ENCODE data around the gene RTTN. TPM values are rescaled to one million over a fixed set of nuclear protein-coding genes. Genes with fewer than 3 reads are reported as not detected.

The RTTN gene
- polyA plus RNA-seq, 1 of the 3 experiments (the other 2 are of a cell fraction) = 4.7 TPM

DNA sequence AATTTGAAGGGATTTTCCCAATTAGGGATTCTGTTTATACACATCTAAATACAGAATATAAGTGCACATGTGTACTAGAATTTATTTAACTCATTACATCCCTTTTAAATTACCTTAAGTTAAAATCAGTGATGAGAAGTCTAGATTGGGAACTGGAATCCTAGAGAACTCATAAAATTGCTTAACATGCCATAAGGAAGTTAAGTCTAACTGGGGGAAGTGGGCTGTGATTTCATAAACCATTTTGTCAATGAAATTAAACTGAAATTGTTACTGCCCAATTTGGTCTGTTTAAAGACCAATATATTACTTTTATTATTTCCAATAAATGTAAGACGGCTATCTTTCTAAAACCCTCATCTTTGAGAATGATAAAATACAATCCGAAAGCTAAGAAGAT is 185.5 kb downstream of the RTTN start:
- 92% methylated on average over 2 of the region's 2 CpGs for WGBS (ENCODE audit: low lambda C conversion rate)
- H3K9me3 ChIP-seq = no peaks in the 10 kb centered on the region
- no peaks in the 10 kb centered on the region for H4K20me1 ChIP-seq (ENCODE audit: insufficient read depth)
- no peaks in the 10 kb centered on the region for H3K9me2 ChIP-seq
- H3K79me2 ChIP-seq (ENCODE audit: insufficient read depth) = no peaks in the 10 kb centered on the region
- H3K36me3 ChIP-seq (replicated peaks in 1 of 2; ENCODE audit: control insufficient read depth in 1 of 2, insufficient read depth in 2 of 2, low read length in 1 of 2) = peaks cover 17 to 26% of the 10 kb centered on the region in 2 experiments
- no peaks in the 10 kb centered on the region for H3F3A ChIP-seq (replicated peaks; ENCODE audit: insufficient read depth)
- H3K4me1 ChIP-seq (ENCODE audit: control insufficient read depth in 1 of 2, insufficient read depth in 2 of 2, low read depth in 1 of 2, low read length in 1 of 2) = no peaks in the 10 kb centered on the region
- no peak overlapping the region for H3K4me2 ChIP-seq
- no peaks in the 10 kb centered on the region for H3K27me3 ChIP-seq (ENCODE audit: insufficient read depth)
- POLR2A ChIA-PET = no interaction called here
- no peak overlapping the region for H3K9ac ChIP-seq
- TF ChIP-seq ELF1 (IDR thresholded peaks at IDR 0.05) (no peak), EZH2phosphoT487 (IDR thresholded peaks at IDR 0.05; ENCODE audit: borderline replicate concordance, low read depth) (no peak), YY1 (IDR thresholded peaks at IDR 0.05; ENCODE audit: low read depth) (no peak), FOSL2 (IDR thresholded peaks at IDR 0.05; ENCODE audit: borderline replicate concordance, low read depth) (no peak), NRF1 (IDR thresholded peaks at IDR 0.05; ENCODE audit: low read depth, low read length) (no peak), TAF1 (IDR thresholded peaks at IDR 0.05; ENCODE audit: borderline replicate concordance, low read depth, low read length) (no peak), SIN3A (IDR thresholded peaks at IDR 0.05; ENCODE audit: borderline replicate concordance, low read depth, low read length) (no peak), EP300 (IDR thresholded peaks at IDR 0.05; ENCODE audit: borderline replicate concordance in 1 of 2, low read depth in 1 of 2, low read length in 1 of 2) (no peak), CHD2 (IDR thresholded peaks at IDR 0.05; ENCODE audit: low read length, partially characterized antibody) (no peak), MEF2A (IDR thresholded peaks at IDR 0.05; ENCODE audit: borderline replicate concordance, low read depth) (no peak), MXI1 (IDR thresholded peaks at IDR 0.05; ENCODE audit: low read depth, low read length) (no peak)
- TF ChIP-seq, protein P1, sequence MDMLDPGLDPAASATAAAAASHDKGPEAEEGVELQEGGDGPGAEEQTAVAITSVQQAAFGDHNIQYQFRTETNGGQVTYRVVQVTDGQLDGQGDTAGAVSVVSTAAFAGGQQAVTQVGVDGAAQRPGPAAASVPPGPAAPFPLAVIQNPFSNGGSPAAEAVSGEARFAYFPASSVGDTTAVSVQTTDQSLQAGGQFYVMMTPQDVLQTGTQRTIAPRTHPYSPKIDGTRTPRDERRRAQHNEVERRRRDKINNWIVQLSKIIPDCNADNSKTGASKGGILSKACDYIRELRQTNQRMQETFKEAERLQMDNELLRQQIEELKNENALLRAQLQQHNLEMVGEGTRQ (IDR thresholded peaks at IDR 0.05; ENCODE audit: borderline replicate concordance, low read depth, low read length) = no peak
- TF ChIP-seq, protein P2, sequence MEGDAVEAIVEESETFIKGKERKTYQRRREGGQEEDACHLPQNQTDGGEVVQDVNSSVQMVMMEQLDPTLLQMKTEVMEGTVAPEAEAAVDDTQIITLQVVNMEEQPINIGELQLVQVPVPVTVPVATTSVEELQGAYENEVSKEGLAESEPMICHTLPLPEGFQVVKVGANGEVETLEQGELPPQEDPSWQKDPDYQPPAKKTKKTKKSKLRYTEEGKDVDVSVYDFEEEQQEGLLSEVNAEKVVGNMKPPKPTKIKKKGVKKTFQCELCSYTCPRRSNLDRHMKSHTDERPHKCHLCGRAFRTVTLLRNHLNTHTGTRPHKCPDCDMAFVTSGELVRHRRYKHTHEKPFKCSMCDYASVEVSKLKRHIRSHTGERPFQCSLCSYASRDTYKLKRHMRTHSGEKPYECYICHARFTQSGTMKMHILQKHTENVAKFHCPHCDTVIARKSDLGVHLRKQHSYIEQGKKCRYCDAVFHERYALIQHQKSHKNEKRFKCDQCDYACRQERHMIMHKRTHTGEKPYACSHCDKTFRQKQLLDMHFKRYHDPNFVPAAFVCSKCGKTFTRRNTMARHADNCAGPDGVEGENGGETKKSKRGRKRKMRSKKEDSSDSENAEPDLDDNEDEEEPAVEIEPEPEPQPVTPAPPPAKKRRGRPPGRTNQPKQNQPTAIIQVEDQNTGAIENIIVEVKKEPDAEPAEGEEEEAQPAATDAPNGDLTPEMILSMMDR (IDR thresholded peaks at IDR 0.05) = no peak
- TF ChIP-seq, protein P3, sequence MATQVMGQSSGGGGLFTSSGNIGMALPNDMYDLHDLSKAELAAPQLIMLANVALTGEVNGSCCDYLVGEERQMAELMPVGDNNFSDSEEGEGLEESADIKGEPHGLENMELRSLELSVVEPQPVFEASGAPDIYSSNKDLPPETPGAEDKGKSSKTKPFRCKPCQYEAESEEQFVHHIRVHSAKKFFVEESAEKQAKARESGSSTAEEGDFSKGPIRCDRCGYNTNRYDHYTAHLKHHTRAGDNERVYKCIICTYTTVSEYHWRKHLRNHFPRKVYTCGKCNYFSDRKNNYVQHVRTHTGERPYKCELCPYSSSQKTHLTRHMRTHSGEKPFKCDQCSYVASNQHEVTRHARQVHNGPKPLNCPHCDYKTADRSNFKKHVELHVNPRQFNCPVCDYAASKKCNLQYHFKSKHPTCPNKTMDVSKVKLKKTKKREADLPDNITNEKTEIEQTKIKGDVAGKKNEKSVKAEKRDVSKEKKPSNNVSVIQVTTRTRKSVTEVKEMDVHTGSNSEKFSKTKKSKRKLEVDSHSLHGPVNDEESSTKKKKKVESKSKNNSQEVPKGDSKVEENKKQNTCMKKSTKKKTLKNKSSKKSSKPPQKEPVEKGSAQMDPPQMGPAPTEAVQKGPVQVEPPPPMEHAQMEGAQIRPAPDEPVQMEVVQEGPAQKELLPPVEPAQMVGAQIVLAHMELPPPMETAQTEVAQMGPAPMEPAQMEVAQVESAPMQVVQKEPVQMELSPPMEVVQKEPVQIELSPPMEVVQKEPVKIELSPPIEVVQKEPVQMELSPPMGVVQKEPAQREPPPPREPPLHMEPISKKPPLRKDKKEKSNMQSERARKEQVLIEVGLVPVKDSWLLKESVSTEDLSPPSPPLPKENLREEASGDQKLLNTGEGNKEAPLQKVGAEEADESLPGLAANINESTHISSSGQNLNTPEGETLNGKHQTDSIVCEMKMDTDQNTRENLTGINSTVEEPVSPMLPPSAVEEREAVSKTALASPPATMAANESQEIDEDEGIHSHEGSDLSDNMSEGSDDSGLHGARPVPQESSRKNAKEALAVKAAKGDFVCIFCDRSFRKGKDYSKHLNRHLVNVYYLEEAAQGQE (IDR thresholded peaks at IDR 0.05; ENCODE audit: low read depth, low read length) = no peak
- TF ChIP-seq, protein P4, sequence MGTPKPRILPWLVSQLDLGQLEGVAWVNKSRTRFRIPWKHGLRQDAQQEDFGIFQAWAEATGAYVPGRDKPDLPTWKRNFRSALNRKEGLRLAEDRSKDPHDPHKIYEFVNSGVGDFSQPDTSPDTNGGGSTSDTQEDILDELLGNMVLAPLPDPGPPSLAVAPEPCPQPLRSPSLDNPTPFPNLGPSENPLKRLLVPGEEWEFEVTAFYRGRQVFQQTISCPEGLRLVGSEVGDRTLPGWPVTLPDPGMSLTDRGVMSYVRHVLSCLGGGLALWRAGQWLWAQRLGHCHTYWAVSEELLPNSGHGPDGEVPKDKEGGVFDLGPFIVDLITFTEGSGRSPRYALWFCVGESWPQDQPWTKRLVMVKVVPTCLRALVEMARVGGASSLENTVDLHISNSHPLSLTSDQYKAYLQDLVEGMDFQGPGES (IDR thresholded peaks at IDR 0.05; ENCODE audit: low read depth, low read length) = no peak
- no peak overlapping the region for H3K27ac ChIP-seq (ENCODE audit: low read depth in 2 of 2, low read length in 1 of 2)
- CTCF ChIA-PET = no interaction called here
- DNase-seq = no peak
- no peak overlapping the region for H3K4me3 ChIP-seq (ENCODE audit: low read depth in 2 of 2, low read length in 1 of 2)
- H2AFZ ChIP-seq (ENCODE audit: low read depth) = no peak overlapping the region

Measured in SK-N-SH (cell line).